HFF-Myc (cell line): ENCODE measurements around the gene ATP2C1.

Source experiments
- DNase-seq: peaks from one replicate; pipeline ENCODE4 v3.0.0-alpha.2; 2011; ENCODE audit warnings: low read depth; ENCODE audit errors: extremely low read depth
- H3K4me3 ChIP-seq: replicated peaks from 2 replicates; pipeline ENCODE4 v1.5.1; 2011; ENCODE audit warnings: low read depth, mild to moderate bottlenecking, control low read depth, low read length
- TF ChIP-seq, protein P1 (sequence below): IDR thresholded peaks from 2 replicates; pipeline ENCODE4 v1.5.1; 2012; ENCODE audit warnings: mild to moderate bottlenecking, low read depth, low read length, control low read depth; ENCODE audit errors: missing control alignments

ATP2C1 gene

DNA sequence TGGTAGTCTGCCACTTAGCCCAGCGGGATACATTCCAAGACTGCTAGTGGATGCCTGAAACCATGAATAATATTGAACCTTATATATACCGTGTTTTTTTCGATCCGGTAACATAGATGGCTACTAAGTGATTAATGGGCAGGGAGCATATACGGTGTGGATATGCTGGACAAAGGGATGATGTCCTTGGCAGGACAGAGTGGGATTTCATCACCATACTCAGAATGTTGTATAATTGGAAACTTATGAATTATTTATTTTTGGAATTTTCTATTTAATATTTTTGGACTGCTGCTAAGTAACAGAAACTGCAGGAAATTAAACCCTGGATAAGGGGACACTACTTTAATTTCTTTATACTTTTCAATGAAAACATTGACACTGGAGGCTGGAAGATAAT is 79.5 kb downstream of the ATP2C1 start:
- H3K4me3 ChIP-seq, result no peak overlapping the region
- no peak for DNase-seq
- TF ChIP-seq, protein P1, sequence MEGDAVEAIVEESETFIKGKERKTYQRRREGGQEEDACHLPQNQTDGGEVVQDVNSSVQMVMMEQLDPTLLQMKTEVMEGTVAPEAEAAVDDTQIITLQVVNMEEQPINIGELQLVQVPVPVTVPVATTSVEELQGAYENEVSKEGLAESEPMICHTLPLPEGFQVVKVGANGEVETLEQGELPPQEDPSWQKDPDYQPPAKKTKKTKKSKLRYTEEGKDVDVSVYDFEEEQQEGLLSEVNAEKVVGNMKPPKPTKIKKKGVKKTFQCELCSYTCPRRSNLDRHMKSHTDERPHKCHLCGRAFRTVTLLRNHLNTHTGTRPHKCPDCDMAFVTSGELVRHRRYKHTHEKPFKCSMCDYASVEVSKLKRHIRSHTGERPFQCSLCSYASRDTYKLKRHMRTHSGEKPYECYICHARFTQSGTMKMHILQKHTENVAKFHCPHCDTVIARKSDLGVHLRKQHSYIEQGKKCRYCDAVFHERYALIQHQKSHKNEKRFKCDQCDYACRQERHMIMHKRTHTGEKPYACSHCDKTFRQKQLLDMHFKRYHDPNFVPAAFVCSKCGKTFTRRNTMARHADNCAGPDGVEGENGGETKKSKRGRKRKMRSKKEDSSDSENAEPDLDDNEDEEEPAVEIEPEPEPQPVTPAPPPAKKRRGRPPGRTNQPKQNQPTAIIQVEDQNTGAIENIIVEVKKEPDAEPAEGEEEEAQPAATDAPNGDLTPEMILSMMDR, result no peak

DNA sequence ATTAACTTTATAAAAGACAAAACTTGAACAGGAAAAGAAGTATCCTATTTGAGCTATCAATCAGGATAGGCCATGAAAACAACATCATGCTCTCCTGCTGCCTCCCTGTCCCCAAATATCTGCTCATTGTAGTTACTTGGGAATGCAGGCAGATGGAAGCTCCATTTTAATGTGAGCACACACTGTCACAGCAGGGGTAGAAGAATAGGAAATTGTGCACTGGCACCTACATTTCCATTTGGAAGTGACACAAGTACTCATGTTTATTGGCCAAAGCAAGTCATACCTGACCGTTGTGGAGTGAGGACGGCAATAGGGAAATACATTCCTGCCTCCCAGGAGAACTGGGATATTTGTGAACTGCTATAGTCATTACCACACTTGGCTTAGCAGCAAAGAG is 80.3 kb downstream of the ATP2C1 start:
- TF ChIP-seq, protein P1, result no peak
- no peak overlapping the region for H3K4me3 ChIP-seq
- no peak for DNase-seq

DNA sequence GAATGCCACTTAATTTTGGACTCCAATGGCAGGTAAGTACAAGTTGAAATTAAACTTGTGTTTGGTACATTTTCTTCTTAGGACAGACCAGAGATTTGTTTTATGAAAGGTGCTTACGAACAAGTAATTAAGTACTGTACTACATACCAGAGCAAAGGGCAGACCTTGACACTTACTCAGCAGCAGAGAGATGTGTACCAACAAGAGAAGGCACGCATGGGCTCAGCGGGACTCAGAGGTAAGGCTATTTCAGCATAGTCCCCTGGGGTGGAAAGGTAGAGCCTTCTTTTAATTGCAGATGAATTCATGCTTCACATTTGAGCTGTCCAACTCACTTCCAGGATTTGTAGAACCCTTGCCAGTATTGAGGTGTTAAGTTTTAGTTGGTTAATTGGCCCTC is 81.4 kb downstream of the ATP2C1 start:
- DNase-seq, result no peak
- no peak overlapping the region for H3K4me3 ChIP-seq
- TF ChIP-seq, protein P1, result no peak

DNA sequence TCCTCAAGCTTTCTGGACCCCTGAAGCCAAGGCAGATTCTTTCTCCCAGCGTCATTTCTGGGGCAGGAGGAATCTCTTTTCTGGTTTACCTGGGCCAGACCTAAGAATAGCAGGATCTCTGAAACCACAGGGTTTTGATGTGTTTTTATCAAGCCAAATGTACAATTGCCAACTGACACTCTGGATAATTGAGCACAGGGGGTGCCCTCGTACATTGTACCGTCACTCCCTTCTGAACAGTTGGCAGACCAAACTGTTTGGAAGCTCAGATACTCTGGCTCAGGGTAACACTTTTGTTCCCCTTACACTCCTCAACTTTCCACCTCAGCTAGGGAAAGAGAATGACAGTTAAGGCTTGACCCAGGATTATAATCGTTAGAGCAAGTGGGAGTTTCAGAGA is 82.8 kb downstream of the ATP2C1 start:
- no peak overlapping the region for H3K4me3 ChIP-seq
- DNase-seq, result no peak
- TF ChIP-seq, protein P1, result no peak

DNA sequence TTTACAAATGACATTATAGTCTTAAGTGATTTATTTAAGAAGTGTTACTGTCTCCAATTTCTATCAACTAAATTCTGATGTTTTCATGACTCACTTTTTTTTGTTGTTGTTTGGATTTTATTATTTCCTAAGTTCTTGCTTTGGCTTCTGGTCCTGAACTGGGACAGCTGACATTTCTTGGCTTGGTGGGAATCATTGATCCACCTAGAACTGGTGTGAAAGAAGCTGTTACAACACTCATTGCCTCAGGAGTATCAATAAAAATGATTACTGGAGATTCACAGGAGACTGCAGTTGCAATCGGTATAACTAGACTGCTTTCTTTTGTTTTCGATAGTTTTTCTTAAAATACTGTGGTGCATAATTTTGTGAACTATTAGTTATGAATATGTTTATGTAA is 85.2 kb downstream of the ATP2C1 start:
- TF ChIP-seq, protein P1, result no peak
- DNase-seq, result no peak
- H3K4me3 ChIP-seq, result no peak overlapping the region

DNA sequence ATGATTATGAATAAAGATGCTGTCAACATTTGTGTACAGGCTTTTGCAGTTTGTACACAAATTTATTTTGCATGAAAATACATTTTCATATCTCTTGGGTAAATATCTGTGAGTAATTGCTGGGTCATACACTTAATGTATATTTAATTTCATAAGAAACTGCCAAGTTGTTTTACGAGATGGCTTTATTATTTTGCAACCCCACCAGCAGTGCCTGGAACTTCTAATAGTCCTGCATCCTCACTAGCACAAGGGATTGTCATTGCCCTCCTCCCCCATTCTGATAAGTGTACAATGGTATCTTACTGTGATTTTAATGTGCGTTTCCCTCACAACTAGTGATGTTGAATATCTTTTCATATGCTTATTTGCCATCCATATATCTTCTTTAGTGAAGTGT is 87.6 kb downstream of the ATP2C1 start:
- no peak overlapping the region for H3K4me3 ChIP-seq
- no peak for DNase-seq
- TF ChIP-seq, protein P1, result no peak

DNA sequence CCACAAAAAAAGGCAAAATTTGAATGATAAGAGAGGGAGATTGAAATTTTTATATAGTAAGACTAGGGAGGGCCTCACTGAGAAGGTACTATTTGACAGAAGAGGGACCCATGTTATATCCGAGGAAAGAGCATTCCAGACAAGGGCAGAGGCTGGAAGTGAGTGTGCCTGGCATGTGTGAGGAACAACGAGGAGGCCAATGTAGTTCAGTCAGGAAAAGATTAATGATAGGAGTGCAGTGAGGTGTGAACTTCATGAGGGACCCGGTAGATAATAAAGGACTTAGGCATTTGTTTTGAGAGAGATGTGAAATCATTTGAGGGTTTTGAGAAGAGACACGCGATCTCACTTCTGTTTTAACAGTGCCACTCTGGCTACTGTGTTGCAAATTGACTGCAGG is 96.4 kb downstream of the ATP2C1 start:
- DNase-seq, result no peak
- TF ChIP-seq, protein P1, result no peak
- H3K4me3 ChIP-seq, result no peak overlapping the region
